Smooth muscle cell (in vitro differentiated cells): Measurements from ENCODE around the gene BOLL. TPM values are rescaled to one million over a fixed set of nuclear protein-coding genes. Genes with fewer than 3 reads are reported as not detected.
"Not testable (repeated sequence)": the region's sequence is repeated elsewhere in the genome, so short reads cannot be mapped to it uniquely, and the experiment has no call there.

Experiments
- DNase-seq: peaks from one replicate; lab custom pipeline; 2025; ENCODE audit not compliant: unreplicated experiment; lab: John Stamatoyannopoulos, UW
- H2AFZ ChIP-seq: fragments of 200-600 bp; sonication (generic); 2 replicates; pipeline ENCODE4 v1.6.0; 2016; ENCODE audit warnings: antibody characterized with exemption, low read depth, mild to moderate bottlenecking
- H3F3A ChIP-seq: fragments of 200-600 bp; sonication (generic); 2 replicates; pipeline ENCODE4 v1.6.0; 2017; ENCODE audit warnings: antibody characterized with exemption, low read depth
- H3K27ac ChIP-seq: fragments of 200-600 bp; sonication (generic); 2 replicates; pipeline ENCODE4 v1.5.1; 2016; ENCODE audit warnings: low read depth, mild to moderate bottlenecking
- H3K27me3 ChIP-seq: fragments of 200-600 bp; sonication (generic); 2 replicates; pipeline ENCODE4 v1.6.1; 2016; ENCODE audit warnings: low read depth, mild to moderate bottlenecking
- H3K36me3 ChIP-seq: fragments of 200-600 bp; sonication (generic); 2 replicates; pipeline ENCODE4 v1.5.1; 2016; ENCODE audit warnings: low read depth
- H3K4me1 ChIP-seq: fragments of 200-600 bp; sonication (generic); 2 replicates; pipeline ENCODE4 v1.5.1; 2016; ENCODE audit warnings: low read depth
- H3K4me2 ChIP-seq: fragments of 200-600 bp; sonication (generic); 2 replicates; pipeline ENCODE4 v1.6.0; 2016; ENCODE audit warnings: mild to moderate bottlenecking
- H3K4me3 ChIP-seq: fragments of 200-600 bp; sonication (generic); 2 replicates; pipeline ENCODE4 v1.5.1; 2016; ENCODE audit warnings: mild to moderate bottlenecking
- H3K79me2 ChIP-seq: fragments of 200-600 bp; sonication (generic); 2 replicates; pipeline ENCODE4 v1.6.0; 2016; ENCODE audit warnings: low read depth, mild to moderate bottlenecking
- H3K9ac ChIP-seq: fragments of 200-600 bp; sonication (generic); 2 replicates; pipeline ENCODE4 v1.6.0; 2016; ENCODE audit warnings: low read depth
- H3K9me3 ChIP-seq: fragments of 200-600 bp; sonication (generic); replicated peaks from 2 replicates; pipeline ENCODE4 v1.5.1; 2016; ENCODE audit warnings: low read depth
- H4K20me1 ChIP-seq: fragments of 200-600 bp; sonication (generic); 2 replicates; pipeline ENCODE4 v1.6.0; 2016; ENCODE audit warnings: low read depth
- CTCF ChIP-seq: fragments of 200-600 bp; sonication (generic); IDR thresholded peaks from 2 replicates; pipeline ENCODE4 v1.5.1; 2017; ENCODE audit warnings: borderline replicate concordance, mild to moderate bottlenecking, antibody characterized with exemption; ENCODE audit not compliant: insufficient read depth, poor library complexity, severe bottlenecking
- WGBS: methylation state at CpG from one replicate; pipeline ENCODE4 v1.1.7; 2016; ENCODE audit warnings: low lambda C conversion rate; 5-methylcytosine and 5-hydroxymethylcytosine counted together
- polyA plus RNA-seq: library from polyadenylated mRNA; unstranded; fragments of >200 nt; fragmentation: Nextera tagmentation; extraction: Ambion mirVana; gene quantifications from 2 replicates; pipeline ENCODE4 v1.2.1, GENCODE V29; 2016
- total RNA-seq: library from RNA; depleted of rRNA; stranded (reverse); fragments of >200 nt; gene quantifications from 2 replicates; pipeline ENCODE4 v1.2.3, GENCODE V29; 2014

Gene BOLL
- total RNA-seq (not detected in 2 replicates), polyA plus RNA-seq (0.25 TPM in 1 of 2 replicates, not detected in the other)

DNA sequence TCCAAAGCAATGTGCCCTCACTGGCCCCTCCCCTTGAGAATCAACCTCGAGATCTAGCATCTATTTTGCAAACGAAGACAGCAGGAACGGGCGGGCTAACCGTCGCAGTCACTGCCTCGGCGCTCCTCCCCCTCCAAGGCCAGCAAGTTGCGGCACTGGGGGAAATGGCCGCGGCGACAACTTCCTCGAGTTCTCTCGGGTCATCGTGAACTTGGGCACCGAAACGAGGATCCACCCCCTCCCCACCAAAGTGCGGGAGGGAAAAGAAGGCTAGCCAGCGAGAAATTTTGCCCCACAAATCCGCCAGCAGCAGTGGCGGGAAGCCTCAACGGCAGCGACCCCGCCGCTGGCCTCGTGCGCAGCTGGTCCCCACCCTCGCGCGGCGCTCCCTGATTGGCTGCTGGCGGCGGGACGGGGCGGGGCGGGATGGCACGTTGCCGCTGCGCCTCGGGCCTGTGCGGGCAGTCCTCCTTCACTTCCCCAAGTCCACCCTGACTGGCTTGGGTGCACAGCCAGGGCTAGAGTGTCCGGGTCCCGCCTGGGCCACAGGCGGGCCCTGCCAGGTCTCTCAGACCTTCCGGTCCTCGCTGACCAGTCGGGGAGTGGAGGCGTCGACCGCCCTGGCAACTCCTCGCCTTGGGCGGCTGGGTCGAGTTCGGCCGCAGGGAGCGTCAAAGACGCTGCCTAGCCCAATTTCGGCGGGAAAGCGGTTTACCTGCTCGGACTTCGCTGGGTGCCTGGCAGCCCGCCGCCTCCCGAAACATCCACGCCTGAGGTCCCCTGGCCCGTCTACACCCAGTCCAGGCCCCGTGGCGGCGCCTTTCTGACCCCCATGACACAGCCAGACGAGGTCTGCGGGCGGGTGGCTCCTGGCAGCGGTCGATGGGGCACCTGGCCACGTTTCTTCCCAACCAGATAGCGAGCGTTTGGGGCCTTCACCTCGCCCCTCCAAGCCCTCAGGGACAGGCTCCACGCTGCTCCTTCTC lies at the start of gene BOLL:
BOLL (minus strand) TSS at position 364 of the 986 bp plus-strand sequence. CDS start 3,469 bp downstream, outside the sequence.
- no peak within 1 kb of the TSS for H3K27ac ChIP-seq
- H3K79me2 ChIP-seq, result no peaks in the 10 kb centered on the region
- H3K4me3 ChIP-seq, result peak within 1 kb of the TSS; percentile 36
- 93% methylated on average over 51 of the region's 80 CpGs for WGBS
- H3K36me3 ChIP-seq, result no peaks in the 10 kb centered on the region
- peaks cover 7% of the 10 kb centered on the region for H3K4me1 ChIP-seq
- peak within 1 kb of the TSS; percentile 75 for H3K4me2 ChIP-seq
- peaks cover 44% of the 10 kb centered on the region for H3K27me3 ChIP-seq
- no peak for DNase-seq
- H3K9me3 ChIP-seq, result no peaks in the 10 kb centered on the region
- no peak within 1 kb of the TSS for H2AFZ ChIP-seq
- no peak for TF ChIP-seq CTCF
- no peaks in the 10 kb centered on the region for H3F3A ChIP-seq
- no peaks in the 10 kb centered on the region for H4K20me1 ChIP-seq
- H3K9ac ChIP-seq, result no peak within 1 kb of the TSS

DNA sequence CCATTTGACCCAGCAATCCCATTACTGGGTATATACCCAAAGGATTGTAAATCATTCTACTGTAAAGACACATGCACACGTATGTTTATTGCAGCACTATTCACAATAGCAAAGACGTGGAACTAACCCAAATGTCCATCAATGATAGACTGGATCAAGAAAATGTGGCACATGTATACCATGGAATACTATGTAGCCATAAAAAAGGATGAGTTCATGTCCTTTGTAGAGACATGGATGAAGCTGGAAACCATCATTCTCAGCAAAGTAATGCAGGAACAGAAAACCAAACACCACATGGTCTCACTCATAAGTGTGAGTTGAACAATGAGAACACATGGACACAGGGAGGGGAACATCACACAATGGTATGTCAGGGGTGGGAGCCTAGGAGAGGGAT lies 49.7 kb upstream of the BOLL start:
- H2AFZ ChIP-seq, H3K4me2 ChIP-seq, H4K20me1 ChIP-seq, H3K9me3 ChIP-seq, H3K27ac ChIP-seq, H3K4me3 ChIP-seq, H3K36me3 ChIP-seq, H3K4me1 ChIP-seq, H3K79me2 ChIP-seq, H3K27me3 ChIP-seq, DNase-seq, H3K9ac ChIP-seq, H3F3A ChIP-seq: not testable (repeated sequence)
- 92% methylated on average over 2 of the region's 2 CpGs for WGBS

- no peaks in the 10 kb centered on the region for H4K20me1 ChIP-seq
- H3K9me3 ChIP-seq, result no peaks in the 10 kb centered on the region
- no peaks in the 10 kb centered on the region for H3K4me1 ChIP-seq
- no peaks in the 10 kb centered on the region for H3K36me3 ChIP-seq
- H3K9ac ChIP-seq, result no peak overlapping the region
- no peak for TF ChIP-seq CTCF
- no peak overlapping the region for H3K4me3 ChIP-seq
- H3K27ac ChIP-seq, result no peak overlapping the region
- H3K79me2 ChIP-seq, result no peaks in the 10 kb centered on the region
- no peaks in the 10 kb centered on the region for H3F3A ChIP-seq
- no peak for DNase-seq
- H3K27me3 ChIP-seq, result no peaks in the 10 kb centered on the region
- H3K4me2 ChIP-seq, result no peak overlapping the region
- no peak overlapping the region for H2AFZ ChIP-seq
- WGBS, result 83% methylated on average over 1 of the region's 1 CpG
Observed at GRCh38 chr2:197828464-197829135, 43.5 kb upstream of the BOLL start.

GRCh38 chr2:197827618-197828017 lies 42.5 kb upstream of the BOLL start:
- no peaks in the 10 kb centered on the region for H3K36me3 ChIP-seq
- DNase-seq, result no peak
- H2AFZ ChIP-seq, result no peak overlapping the region
- H3K4me1 ChIP-seq, result no peaks in the 10 kb centered on the region
- no peaks in the 10 kb centered on the region for H3F3A ChIP-seq
- no peak overlapping the region for H3K4me3 ChIP-seq
- no peaks in the 10 kb centered on the region for H3K9me3 ChIP-seq
- no peaks in the 10 kb centered on the region for H3K27me3 ChIP-seq
- 74% methylated on average over 2 of the region's 2 CpGs for whole genome bisulfite sequencing
- H3K27ac ChIP-seq, result no peak overlapping the region
- H3K79me2 ChIP-seq, result no peaks in the 10 kb centered on the region
- H4K20me1 ChIP-seq, result no peaks in the 10 kb centered on the region
- no peak overlapping the region for H3K9ac ChIP-seq
- H3K4me2 ChIP-seq, result no peak overlapping the region
- TF ChIP-seq CTCF, result no peak
